HG02623 (cell line): Measurements from ENCODE around the gene CENATAC.
"Not testable (repeated sequence)": the region's sequence is repeated elsewhere in the genome, so short reads cannot be mapped to it uniquely, and the experiment has no call there.

Experiments used
- ATAC-seq: cut with Tn5 transposase; IDR thresholded peaks from one replicate; pipeline ENCODE4 v1.9.1; 2021; ENCODE audit warnings: moderate library complexity; ENCODE audit not compliant: unreplicated experiment

Gene CENATAC

DNA sequence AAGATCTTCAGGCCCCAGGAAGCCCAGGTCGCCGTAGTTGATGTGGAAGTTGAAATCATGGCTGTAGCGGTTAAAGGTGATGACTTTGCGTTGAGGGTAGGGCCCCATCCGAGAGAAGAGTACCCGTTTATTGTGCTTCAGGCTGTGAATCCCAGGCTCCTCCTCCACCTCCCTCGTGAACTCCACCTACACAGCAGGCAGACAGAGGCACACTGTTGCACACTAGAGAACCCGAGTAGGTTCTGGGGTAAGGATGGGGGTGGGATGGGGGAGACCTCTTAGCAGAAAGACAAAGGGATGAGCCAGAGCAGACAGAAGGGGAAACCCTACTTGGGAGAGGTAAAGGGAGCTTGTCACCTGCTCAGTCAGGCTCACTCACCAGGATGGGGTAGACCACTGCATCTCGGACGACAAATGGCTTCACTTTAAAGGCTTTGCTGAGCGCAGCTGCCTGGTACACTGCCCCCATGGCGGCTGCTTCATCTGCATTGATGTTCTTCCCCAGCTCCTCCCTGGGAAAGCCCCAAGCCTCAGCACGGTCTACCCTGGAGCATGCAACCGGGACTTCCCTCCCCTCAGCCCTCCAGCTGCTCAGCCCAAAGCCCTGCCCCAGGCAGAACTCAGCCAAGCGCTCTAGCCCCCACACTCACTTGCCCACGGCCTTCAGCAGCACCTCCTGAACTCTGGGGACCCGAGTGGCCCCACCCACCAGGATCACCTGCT, 53.7 kb downstream of the CENATAC start:
- peak; percentile 38 for ATAC-seq

GRCh38 chr11:119052163-119052814, 54.4 kb downstream of the CENATAC start:
- ATAC-seq = no peak

DNA sequence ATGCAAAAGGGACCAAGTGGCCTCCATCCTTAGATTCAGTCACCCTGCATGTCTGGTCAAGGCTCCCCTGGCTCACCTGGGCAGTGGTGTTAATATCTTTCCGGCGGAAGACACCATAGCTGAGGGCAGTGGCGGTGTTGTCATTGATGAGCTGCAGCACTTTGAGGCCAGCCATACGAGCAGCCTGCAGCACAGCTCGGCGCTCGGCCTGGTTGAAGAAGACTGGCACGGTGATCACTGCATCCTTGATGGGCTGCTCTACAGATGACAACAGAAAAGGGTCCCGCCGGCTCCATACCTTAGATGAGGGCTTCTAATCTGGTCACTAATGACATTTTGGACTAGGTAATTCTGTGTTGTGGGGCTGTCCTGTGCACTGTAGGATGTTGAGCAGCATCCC, 56.5 kb downstream of the CENATAC start:
- ATAC-seq = no peak

GRCh38 chr11:119055901-119056300, 58.0 kb downstream of the CENATAC start:
- ATAC-seq = no peak

- no peak for ATAC-seq
Measured at GRCh38 chr11:119056421-119056999, 58.6 kb downstream of the CENATAC start.

GRCh38 chr11:119057000-119057769, 59.2 kb downstream of the CENATAC start, which contains the start of gene HYOU1:
Gene HYOU1, minus strand, starts transcription at chr11:119057205. Its CDS starts 1,045 bp downstream, at chr11:119056160.
- peak; percentile 87 for ATAC-seq

GRCh38 chr11:119059128-119059527, 61.2 kb downstream of the CENATAC start:
- ATAC-seq = not testable (repeated sequence)

- no peak for ATAC-seq
Measured at GRCh38 chr11:119061256-119061655, 63.3 kb downstream of the CENATAC start.

GRCh38 chr11:119062779-119063178, 64.8 kb downstream of the CENATAC start:
- ATAC-seq = no peak

DNA sequence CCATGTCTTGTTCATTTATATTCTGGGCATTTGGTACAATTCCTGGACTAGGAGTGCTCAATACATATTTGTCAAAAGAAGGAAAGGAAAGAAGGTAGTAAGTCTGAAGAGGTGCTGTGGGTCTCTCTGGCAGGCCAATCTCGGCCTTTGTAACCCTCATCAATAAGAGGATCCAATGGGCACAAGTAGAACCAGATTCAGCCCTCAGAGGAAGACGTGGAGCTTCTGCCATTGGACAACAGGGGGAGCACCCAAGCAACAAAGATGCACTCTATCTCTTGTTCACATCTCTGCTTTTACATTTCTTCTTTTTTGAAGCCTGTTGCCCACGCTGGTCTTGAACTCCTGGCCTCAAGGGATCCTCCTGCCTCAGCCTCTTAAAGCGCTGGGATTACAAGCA, 67.4 kb downstream of the CENATAC start:
- no peak for ATAC-seq
